Body of pancreas (tissue), 4 donors: Measurements from ENCODE around the gene HMX1.

ENCODE experiments used
- CTCF ChIP-seq, 7 experiments: fragments of 450-650 bp in 4 of 7; fragments of 200-600 bp in 3 of 7; sonication (generic) in 3 of 7; IDR thresholded peaks; one replicate each; pipeline ENCODE4 v1.5.1; 2016 to 2019; ENCODE audit warnings: antibody characterized with exemption in 7 of 7
- POLR2A ChIP-seq, 3 donors: fragments of 450-650 bp; IDR thresholded peaks; one replicate each; pipeline ENCODE4 v1.6.1; 2016; ENCODE audit warnings: antibody characterized with exemption in 3 of 3, mild to moderate bottlenecking in 2 of 3

- no peak for TF ChIP-seq CTCF (IDR thresholded peaks at IDR 0.05)
- TF ChIP-seq POLR2A (IDR thresholded peaks at IDR 0.05) = no peak
Measured at GRCh38 chr4:8830056-8830455, 41.6 kb downstream of the HMX1 start.
